MM.1S (cell line): Measurements from ENCODE around the gene GPATCH8.

Source experiments
- CTCF ChIP-seq: fragments of 300-600 bp; sonication (generic); IDR thresholded peaks from 2 replicates; pipeline ENCODE4 v1.5.1; 2016; ENCODE audit warnings: antibody characterized with exemption, low read length, mixed read lengths
- EZH2 ChIP-seq: fragments of 300-600 bp; sonication (generic); optimal IDR thresholded peaks from 2 replicates; pipeline ENCODE3; 2017; ENCODE audit warnings: low read depth, mild to moderate bottlenecking, antibody characterized with exemption, low read length, mixed read lengths
- EZH2phosphoT487 ChIP-seq: fragments of 300-600 bp; sonication (generic); IDR thresholded peaks from 2 replicates; pipeline ENCODE4 v1.6.1; 2018; ENCODE audit warnings: antibody characterized with exemption, low read length

DNA sequence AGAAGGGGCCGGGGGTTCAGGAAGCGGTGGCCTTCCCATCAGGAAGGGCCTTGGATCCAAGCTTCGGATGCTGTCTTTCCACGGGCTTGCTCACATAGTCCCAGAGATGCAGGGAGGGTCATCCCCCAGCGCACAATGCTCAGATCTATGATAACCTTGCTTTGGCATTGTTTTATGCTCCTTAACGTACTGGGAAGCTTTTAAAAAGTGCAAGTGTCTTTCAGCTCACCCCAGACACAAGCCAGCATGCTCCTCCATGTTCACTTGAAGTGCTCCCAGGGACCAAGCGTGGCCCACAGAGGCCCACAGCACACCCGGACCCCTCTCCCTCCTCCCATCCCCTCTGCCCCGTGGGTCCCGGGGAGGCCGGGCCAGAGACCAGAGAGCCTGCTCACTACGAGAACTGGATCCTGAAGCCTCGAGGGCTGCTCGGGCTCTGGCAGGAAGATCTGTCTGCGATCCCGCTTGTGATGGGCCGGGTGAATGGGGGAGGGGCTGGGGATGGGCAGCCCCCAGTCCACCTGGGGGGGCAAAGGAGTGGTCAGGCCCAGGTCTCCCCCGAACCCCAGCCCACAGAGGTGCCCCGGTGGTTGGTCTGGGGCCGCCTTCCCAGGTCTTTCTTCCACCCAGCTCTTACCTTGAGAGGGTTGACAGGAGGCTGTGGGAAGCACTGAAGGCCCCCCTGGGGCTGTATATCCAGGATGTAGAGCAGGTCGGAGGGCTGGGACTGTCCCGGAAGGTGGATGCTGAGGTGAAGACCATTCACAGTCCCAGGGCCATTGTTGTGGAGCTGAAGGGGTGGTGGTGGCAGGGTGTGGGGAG, 127.8 kb downstream of the GPATCH8 start:
- TF ChIP-seq CTCF (no peak), EZH2phosphoT487 (no peak), EZH2 (no peak)
